GM19467 (cell line): ENCODE results near the gene RPL39L.

Source experiments
- ATAC-seq: cut with Tn5 transposase; IDR thresholded peaks from one replicate; pipeline ENCODE4 v1.9.1; 2021; ENCODE audit warnings: mild to moderate bottlenecking, moderate library complexity; ENCODE audit not compliant: unreplicated experiment

Gene RPL39L

DNA sequence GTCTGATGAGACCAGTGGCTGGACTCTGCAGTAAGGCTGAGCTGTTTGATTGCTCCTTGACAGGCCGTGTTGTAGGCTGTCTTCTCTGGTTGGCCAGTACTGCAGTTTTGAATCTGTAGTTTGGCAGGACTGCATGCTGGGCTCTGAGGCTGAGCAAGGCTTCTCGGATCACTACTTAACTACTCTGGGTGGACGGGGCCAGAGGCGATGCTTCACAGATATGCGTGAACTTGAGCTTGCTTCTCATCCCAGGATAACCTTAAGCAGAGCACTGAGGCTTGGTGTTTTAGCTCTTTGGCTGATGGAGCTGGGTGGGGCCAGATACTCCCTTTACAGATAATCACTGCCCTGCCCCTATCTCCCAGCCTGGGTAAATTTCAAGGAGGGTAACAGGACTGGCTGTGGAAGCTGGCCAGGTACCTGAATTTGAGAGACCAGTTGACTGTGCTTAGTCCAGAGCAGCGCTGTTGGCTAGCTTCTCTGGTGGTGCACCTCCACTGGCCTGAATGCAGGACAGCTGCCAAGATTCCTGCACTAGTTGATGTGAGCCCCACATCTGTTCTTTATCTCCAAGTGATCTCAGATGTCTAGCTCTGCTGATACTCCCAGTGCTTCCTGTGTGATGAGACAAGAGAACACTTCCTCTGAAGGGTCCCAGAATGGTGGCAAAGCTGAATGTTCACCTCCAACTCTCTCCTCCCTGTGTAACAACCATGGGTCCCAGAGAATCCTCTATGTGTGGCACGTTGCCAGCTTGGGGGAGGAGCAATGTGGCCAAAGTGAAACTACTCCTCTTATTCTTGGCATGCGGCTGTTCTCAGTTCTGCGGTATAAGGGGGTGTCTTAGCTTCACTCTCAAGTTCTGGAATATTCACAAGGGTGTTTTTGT, 37.9 kb downstream of the RPL39L start:
- no peak for ATAC-seq

DNA sequence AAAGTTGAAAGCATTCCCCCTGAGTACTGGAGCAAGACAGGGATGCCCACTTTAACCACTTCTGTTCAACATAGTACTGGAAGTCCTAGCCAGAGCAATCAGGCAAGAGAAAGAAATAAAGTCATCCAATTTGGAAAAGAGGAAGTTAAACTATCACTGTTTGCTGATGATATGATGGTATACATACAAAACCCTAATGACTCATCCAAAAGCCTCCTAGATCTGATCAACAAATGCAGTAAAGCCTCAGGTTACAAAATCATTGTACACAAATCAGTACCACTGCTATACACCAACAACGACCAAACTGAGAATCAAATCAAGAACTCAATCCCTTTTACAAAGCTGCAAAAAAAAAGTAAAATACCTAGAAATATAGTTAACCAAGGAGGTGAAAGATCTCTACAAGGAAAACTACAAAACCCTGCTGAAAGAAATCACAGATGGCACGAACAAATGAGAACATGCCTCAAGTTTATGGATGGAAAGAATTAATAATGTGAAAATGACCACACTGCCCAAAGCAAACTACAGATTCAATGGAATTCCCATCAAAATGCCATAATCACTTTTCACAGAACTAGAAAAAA, 40.3 kb downstream of the RPL39L start:
- ATAC-seq, result no peak

DNA sequence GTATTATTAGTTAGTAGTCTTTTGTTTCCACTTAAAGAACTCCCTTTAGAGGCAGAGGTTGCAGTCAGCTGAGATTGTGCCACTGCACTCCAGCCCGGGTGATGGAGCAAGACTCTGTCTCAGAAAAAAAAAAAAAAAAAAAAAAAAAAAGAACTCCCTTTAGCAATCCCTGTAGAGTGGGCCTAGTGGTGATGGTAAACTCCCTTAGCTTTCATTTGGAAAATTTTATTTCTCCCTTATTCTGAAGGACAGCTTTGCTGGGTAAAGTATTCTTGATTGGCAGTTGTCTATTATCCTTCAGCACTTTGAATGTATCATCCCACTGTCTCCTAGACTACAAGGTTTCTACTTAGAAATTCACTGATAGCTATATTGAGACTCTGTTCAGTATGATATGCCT, 46.0 kb downstream of the RPL39L start:
- ATAC-seq, result no peak

DNA sequence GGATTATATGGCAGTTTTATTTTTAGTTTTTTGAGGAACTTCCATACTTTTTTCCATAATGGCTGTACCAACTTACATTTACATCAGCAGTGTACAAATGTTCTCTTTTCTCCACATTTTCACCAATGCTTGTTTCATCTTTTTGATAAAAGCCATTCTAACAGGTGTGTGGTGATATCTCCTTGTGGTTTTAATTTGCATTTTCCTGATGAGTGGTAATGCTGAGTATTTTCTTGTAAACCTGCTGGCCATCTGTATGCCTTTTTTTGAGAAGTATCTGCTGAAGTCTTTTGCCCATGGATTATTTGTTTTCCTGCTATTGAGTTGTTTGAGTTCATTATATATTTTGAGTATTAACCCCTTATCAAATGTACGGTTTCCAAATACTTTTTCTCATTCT, 50.6 kb downstream of the RPL39L start:
- no peak for ATAC-seq

DNA sequence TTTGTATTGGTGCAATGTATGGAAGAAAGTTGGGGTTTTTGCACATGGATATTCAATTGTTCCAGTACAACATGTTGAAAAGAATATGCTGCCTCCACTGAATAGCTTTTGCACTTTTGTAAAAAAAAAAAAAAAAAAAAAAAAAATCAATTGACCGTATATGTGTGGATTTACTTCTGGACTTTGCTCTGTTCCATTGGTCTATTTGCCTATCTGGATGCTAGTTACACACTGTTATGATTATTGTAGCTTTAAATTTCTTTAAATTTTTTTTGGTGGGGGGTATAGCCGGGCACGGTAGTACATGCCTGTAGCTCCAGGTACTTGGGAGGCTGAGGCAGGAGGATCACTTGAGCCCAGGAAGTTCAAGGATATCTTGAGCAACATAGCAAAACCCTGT, 52.5 kb downstream of the RPL39L start:
- ATAC-seq, result no peak

DNA sequence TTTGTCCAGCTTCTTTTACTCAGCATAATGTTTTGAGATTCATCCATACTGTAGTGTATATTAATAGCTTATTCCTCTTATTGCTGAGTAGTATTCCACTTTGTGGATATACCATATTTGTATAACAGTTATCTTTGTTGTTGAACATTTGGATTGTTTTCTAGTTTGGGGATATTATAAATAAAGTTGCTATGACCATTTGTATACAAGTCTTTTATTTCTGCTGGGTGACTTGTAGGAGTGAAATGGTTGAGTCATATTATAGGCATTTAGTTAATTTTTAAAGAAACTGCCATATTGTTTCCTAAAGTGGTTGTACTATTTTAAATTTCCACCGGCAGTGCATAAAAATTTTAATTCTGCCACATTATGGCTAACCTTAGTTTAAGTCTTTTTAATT, 53.4 kb downstream of the RPL39L start:
- no peak for ATAC-seq

DNA sequence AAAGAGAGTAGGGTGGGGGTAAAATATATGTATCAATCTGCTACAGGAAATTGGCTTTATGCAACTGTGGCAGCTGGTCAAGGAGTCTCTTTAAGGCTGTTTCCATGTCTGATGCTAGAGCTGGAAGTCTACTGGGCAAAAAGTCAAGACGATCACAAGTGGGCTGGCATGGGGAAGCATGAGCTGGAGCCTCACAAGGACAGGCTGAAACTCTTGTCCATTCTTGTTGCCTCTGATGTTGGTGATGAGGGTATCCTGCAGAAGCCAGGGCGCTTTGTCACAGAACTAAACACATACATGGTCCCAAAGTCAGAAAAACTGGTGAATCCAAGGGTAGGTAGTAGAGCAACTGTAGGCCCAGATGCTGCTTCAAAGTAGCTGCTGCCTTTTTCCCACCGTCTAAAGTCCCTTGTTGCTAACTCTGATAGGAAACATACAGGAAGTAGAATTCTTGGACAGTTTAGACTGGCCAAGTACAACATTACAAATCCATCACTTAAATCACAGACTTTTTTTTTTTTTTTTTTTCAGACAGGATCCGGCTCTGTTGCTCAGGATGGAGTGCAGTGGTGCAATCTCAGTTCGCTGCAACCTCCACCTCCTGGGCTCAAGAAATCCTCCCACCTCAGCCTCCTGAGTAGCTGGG, 54.2 kb downstream of the RPL39L start:
- ATAC-seq, result no peak

DNA sequence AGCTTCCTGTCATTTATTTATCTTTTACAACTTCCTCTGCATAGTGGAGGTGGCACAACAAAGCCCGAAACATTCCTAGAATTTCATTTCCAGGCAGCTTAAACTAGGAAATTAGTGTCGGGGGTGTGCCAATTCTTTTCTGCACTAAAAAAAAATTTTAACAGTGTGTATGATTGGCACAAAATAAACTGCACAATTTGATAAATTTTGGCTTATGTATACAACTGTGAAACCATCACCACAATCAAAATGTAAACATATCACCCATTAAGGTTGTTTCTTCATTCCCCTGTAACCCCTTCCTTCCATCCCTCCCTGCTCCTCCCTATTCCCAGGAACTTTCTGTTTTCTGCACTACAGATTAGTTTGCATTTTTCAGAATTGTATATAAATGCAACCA, 54.7 kb downstream of the RPL39L start:
- ATAC-seq, result no peak

DNA sequence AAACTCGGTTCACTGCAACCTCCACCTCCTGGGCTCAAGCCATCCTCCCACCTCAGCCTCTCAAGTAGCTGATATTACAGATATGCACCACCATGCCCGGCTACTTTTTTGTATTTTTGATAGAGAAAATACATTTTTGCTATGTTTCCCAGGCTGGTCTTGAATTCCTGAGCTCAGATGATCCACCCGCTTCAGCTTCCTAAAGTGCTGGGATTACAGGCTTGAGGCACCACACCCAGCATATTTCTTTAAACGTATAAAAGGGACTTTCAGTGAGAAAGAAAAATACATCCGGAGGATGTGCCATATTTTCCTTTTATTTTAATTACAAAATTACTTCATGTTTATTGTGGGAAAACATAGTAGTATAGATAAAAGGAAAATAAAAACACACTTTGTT, 55.2 kb downstream of the RPL39L start:
- ATAC-seq, result no peak

DNA sequence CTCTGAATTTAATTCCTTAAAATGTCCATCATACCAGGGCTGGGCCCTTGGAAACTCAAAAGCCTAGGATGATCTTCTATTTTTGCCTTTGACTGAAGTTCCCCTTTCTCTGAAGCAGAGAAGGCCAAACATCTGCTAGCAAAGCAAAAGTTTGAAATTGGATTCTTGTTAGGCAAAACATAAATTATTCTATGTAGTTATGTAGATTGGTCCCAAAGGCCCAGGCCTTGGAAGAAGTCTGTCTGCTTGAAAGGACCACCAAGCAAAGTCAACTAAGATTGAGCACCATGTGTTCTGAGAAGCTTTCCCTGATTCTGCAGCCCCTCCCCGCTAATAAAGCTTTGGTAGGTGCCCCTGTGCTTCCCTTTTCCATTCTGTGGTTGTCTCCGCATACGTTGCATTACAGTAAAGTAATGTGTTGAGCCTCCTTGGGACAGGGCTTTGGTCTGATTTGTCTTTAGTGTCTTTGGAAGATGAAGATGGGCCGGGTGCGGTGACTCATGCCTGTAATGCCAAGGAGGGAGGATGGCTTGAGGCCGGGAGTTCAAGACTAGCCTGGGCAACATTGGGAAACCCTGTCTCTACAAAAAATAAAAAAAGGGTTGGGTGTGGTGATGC, 56.4 kb downstream of the RPL39L start:
- ATAC-seq, result no peak

DNA sequence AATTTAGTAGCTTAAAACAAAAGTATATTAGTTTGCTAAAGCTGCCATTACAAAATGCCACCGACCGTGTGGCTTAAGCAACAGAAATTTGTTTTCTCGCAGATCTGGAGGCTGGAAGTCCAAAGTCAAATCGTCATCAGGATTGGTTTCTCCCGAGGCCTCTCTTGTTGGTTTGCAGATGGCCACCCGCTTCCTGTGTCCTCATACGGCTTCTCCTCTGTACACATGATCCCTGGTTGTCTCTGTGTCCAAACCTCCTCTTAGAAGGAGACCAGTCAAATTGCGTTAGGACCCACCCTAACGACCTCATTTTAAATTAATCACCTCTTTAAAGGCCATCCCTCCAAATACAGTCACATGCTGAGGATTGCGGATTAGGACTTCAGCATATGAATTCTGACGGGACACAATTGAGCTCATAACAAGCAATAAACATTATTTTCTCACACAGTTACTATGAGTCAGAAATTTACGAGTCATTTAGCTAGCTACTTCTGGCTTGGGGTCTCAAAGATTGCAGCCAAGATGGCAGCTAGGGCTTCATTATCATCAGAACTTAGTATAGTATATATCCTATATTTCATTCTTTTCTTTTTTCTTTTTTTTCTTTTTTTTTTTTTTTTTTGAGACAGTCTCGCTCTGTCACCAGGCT, 58.4 kb downstream of the RPL39L start:
- no peak for ATAC-seq

DNA sequence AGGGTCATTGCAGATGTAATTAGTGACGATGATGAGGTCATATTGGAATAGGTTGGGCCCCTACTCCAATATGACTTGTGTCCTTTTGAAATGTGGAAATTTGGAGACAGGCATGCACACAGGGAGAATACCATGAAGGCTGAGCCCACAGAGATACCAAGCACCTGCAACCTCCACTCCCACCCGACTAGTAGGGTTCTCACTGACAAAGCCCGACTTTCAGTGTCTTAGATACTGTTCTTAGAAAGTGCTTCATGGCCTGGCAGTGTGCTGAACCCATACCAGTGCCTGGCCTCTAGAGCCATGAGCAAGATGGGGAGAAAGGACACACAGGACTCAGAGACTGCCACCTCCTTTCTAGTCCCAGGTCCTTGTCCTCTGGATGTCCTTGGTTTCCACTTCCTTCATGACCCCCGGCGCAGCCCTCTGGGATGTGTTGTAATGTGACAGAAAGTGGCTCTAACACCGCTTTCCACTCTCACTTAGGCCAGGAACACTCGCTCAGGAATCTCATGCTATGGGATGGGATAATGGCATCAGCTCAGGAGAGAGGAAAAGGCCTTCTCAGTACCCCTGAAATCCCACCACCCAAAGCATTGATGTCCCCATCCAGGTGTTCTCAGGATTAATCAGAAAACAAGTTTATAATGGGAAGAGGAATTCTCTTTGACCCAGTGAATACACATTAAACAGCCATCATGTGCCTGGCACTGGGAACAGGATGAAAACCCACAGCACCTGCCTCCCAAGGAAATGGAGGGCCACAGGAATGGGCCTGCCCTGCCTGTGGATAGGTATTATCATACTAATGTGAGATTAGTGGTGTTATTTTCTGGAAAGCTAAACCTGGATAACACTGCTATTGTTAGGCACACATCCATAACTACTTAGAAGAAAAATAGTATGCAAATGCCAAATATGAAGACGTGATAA, 59.9 kb downstream of the RPL39L start:
- ATAC-seq, result no peak

DNA sequence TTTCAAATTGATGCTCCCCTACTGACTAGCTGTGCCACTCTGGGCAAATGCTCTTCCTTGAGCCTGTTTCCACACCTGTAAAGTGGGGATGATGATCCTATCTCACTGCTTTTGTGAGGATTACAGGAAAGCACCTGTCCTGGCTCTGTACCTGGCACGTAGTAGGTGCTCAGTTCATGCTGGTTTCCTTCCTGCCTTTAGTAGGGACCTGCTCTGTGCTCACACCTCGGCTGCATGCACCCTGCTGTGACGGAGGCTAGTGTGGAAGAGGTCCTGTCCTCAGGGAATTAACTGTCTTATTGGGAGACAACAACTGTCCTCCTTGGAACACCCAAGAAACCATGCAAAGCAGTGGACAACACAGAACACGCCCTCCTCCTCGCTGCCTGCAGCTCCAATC, 61.8 kb downstream of the RPL39L start:
- ATAC-seq, result no peak

DNA sequence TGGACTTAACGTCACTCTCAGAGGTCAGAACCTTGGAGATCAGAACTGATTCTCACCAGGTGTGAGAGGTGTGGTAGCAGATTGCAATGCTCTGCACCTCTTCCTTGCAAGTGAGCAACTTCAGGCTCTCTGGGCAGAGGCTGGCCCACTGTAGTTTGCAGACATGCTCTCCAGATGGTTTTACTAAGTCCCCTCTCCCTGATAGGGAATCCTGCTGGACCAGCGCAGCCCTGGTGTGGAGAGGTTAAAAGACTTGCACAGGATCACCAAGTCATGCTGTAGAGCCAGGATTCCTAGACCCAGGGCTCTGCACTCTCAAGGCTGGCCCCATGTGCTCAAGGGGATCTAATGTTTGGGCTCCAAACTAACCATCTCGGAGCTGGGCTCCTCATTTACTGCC, 62.2 kb downstream of the RPL39L start:
- no peak for ATAC-seq

DNA sequence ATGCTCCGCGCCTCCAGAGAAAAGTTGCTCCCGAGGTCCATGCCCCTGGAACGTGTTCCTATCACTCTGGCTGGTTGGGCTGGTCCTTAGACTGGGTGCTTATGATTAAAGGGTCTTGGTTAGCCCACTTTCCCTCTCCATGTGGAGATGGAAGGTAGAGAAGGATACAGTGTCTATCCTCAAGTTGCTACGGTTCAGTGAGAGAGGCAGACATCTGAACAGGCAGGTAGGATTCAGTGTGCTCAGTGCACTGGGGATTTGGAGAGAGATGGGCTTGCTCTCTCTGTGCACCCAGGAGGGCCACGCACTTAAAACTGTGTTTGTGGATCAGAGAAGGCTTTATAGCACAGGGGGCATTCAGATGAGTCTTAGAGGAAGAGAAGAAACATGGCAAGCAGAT, 63.0 kb downstream of the RPL39L start:
- ATAC-seq, result no peak

DNA sequence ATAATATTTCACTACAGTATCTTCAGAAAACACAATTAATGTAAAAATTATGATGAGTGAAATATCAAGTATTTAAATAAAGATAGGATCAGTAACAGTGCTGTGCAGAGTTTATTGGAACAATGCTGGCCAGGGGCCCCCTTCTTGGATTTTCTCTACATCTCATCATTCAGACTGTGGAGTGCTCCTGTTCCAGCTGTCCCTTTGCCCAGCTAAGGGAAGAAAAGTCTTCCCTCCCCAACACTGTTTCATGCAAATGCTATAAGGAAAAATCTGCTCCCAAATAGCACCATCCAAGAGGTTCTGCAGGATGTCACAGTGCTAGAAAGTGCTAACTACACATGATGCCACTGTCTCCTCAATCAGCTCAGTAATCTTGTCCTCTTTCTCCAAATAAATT, 64.5 kb downstream of the RPL39L start:
- ATAC-seq, result no peak

DNA sequence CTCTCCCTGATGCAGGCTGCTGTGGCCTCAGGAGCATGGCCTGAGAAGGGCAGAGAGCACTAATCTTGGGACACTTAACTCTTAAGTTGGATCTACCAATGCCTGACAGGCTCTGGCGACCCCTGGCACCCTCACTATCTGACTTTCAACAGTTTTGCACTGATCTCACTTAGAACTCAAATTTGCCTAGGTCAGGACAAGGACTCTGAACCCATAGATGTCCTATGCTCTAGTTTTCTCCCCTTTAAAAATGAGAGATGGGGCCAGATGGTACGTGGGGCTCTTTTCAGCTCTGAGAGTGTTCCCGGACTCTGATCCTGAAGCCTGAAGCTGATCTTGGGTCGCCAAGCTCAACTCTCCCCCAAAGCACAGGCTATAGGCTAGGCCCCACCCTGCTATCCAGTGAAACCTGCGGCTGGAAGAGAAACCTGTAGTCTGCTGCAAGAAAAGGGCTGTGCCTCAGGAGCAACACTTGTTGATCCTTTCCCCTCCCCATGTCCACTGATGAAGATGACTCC, 65.7 kb downstream of the RPL39L start:
- no peak for ATAC-seq

DNA sequence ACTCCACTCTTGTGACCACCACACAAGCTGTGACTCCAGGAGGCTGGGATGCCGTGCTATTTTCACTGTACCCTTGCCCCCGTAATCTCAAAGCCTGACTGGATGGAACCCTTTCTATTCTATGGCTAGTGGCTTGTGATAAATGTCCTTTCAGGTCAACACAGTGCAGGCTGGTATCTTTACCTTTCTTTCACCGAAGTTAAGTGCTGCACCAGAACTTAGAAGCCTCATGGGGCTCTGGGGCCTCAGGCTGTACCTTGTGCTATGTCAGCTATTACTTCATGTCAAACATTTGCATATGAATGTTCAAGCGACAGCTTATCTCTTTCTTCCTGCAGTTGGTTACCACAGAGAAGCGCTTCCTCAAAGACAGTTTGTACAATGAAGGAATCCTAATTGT, 66.8 kb downstream of the RPL39L start:
- no peak for ATAC-seq

DNA sequence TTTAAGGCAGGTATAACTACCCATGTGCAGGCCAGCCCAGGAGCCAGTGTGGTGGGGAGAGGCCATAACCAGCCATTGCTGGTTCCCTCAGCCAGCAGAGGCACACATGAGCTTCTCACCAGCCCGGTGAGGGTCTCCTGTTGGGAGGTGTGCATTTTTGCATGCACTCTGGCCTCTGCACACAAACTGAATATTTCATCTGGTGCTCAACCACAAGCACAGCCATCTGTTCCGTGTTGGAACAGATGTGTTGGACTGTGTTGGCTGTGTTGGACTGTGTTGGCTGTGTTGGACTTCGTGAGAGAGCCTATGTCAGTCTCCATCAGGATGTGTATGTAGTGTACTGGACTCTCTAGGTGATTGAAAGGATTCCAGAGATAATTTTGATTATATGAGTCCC, 67.2 kb downstream of the RPL39L start:
- ATAC-seq, result no peak
